GM18951 (cell line): Measurements from ENCODE around the gene HAPLN1.

ENCODE experiments used
- POLR2A ChIP-seq: IDR thresholded peaks from 4 replicates; pipeline ENCODE4 v1.6.1; 2011; ENCODE audit warnings: mild to moderate bottlenecking; ENCODE audit not compliant: insufficient read length, insufficient read depth; ENCODE audit errors: extremely low read depth
- in situ Hi-C: fragments of 300-500 bp; cut with MboI; formaldehyde crosslinking; loops from one replicate; pipeline ENCODE4 v1.12.0; 2022; ENCODE audit warnings: low sequenced_read_pairs, mixed read lengths, inconsistent platforms; ENCODE audit not compliant: unreplicated experiment

Gene HAPLN1

GRCh38 chr5:83645936-83646335, 74.7 kb downstream of the HAPLN1 start:
- in situ Hi-C loops = no loop called here
- no peak for TF ChIP-seq POLR2A

GRCh38 chr5:83644301-83644700, 76.4 kb downstream of the HAPLN1 start:
- no peak for TF ChIP-seq POLR2A
- in situ Hi-C loops = no loop called here

GRCh38 chr5:83641946-83642345, 78.7 kb downstream of the HAPLN1 start:
- TF ChIP-seq POLR2A = no peak
- in situ Hi-C loops = no loop called here

GRCh38 chr5:83639911-83640310, 80.7 kb downstream of the HAPLN1 start:
- no peak for TF ChIP-seq POLR2A
- in situ Hi-C loops = no loop called here

- in situ Hi-C loops = no loop called here
- TF ChIP-seq POLR2A = no peak
These were observed 84.5 kb downstream of the HAPLN1 start for GRCh38 chr5:83636156-83636555.

GRCh38 chr5:83633285-83633684, 87.4 kb downstream of the HAPLN1 start:
- TF ChIP-seq POLR2A = no peak
- in situ Hi-C loops = no loop called here

GRCh38 chr5:83632874-83633273, 87.8 kb downstream of the HAPLN1 start:
- no peak for TF ChIP-seq POLR2A
- in situ Hi-C loops = no loop called here

- TF ChIP-seq POLR2A = no peak
- in situ Hi-C loops = no loop called here
These were observed 92.3 kb downstream of the HAPLN1 start for GRCh38 chr5:83628360-83628759.

GRCh38 chr5:83614841-83615240, 105.8 kb downstream of the HAPLN1 start:
- in situ Hi-C loops = no loop called here
- TF ChIP-seq POLR2A = no peak

GRCh38 chr5:83608122-83608521, 112.5 kb downstream of the HAPLN1 start:
- no peak for TF ChIP-seq POLR2A
- in situ Hi-C loops = no loop called here

GRCh38 chr5:83595217-83595616, 125.4 kb downstream of the HAPLN1 start:
- no peak for TF ChIP-seq POLR2A
- in situ Hi-C loops = no loop called here

- in situ Hi-C loops = no loop called here
These were observed 129.7 kb downstream of the HAPLN1 start for GRCh38 chr5:83590966-83591365.

GRCh38 chr5:83589786-83590185, 130.9 kb downstream of the HAPLN1 start:
- in situ Hi-C loops = no loop called here
- no peak for TF ChIP-seq POLR2A

More at GRCh38 chr5:83590966-83591365, 129.7 kb downstream of the HAPLN1 start:
- TF ChIP-seq POLR2A = no peak
